Amniotic stem cell (primary cell): ENCODE results near the gene GOSR1.
"Not testable (repeated sequence)": the region's sequence is repeated elsewhere in the genome, so short reads cannot be mapped to it uniquely, and the experiment has no call there.

Experiments
- DNase-seq: peaks from one replicate; lab custom pipeline; 2025; lab: John Stamatoyannopoulos, UW

GOSR1 gene

DNA sequence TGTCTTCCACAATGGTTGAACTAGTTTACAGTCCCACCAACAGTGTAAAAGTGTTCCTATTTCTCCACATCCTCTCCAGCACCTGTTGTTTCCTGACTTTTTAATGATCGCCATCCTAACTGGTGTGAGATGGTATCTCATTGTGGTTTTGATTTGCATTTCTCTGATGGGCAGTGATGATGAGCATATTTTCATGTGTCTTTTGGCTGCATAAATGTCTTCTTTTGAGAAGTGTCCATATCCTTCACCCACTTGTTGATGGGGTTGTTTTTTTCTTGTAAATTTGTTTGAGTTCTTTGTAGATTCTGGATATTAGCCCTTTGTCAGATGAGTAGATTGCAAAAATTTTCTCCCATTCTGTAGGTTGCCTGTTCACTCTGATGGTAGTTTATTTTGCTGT, 84.6 kb downstream of the GOSR1 start:
- not testable (repeated sequence) for DNase-seq

GRCh38 chr17:30563131-30563904, 86.1 kb downstream of the GOSR1 start:
- DNase-seq = not testable (repeated sequence)

- DNase-seq = not testable (repeated sequence)
These were observed 86.7 kb downstream of the GOSR1 start for GRCh38 chr17:30563905-30564390.

GRCh38 chr17:30564422-30565072, 87.3 kb downstream of the GOSR1 start:
- DNase-seq = not testable (repeated sequence)

DNA sequence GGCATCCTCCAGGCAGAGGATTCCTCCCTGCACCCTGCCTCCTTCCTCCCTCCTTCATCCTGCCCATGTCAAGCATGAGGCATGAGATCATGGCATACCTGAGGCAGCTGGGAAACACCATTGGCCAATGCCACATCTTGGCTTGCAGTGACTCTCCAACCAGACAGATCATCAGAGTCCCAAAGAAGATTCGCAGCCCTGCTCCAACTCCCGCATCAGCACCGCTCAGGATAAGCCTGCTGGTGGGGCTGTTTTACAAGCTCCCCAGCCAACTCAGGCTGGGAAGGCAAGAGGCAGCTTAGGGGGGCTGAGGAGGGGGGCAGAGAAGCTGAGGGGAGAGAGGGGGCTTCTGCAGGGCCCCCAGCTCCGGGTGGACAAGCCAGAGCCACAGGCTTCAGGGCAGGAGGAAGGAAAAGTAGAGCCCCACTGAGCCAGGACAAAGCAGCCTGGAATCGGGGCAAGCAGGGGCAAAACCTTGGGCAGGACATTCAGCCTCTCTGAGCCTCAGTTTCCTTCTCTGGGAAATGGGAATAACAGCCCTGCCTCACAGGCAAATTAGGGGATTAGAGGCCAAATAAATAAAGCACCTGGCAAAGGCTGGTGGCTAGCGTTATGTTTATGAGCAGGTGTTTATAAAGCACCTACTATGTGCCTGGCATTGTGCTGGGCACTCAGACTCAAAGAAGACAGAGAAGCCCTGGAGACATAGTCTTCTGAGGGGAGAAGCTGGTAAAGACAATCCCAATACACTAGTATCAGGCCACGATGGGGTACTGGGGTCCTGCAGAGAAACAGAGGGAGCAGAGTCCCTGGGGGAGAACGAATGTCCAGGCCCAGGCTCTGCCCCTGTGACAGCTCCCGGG, 88.1 kb downstream of the GOSR1 start:
- no peak for DNase-seq

GRCh38 chr17:30566104-30566503, 88.9 kb downstream of the GOSR1 start:
- DNase-seq = not testable (repeated sequence)

DNA sequence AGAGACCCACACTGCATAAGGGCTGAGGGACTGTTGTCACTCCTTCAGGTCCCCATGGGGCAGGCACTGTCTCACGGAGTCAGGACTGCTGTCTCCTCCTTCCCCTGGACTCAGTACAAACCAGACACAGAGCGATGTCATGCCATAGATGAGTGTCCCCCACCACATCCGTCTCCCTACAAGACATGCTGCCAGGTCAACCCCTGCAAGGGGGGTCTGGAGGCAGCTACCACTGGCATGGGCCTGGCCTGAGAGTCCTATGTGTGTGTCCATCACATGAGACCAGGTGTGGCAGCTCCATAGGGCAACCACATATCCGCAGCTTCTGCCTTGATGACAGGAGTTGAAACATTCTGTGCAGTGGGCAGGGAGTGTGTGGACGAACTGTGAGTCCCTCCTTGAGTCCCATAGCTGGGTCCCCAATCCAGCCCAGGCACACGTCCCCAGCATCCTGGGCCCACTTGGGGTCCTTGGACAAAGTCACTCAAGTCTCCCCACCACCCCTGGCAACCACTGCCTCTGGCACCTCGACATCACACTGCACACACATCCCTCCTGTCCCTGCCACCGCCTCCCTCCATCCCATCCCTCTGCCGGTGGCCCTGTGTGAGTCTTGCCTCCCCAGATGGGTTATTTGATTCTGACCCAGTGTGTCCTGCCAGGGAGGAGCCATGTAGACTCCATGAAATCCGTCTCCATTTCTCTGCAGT, 89.5 kb downstream of the GOSR1 start:
- not testable (repeated sequence) for DNase-seq

DNA sequence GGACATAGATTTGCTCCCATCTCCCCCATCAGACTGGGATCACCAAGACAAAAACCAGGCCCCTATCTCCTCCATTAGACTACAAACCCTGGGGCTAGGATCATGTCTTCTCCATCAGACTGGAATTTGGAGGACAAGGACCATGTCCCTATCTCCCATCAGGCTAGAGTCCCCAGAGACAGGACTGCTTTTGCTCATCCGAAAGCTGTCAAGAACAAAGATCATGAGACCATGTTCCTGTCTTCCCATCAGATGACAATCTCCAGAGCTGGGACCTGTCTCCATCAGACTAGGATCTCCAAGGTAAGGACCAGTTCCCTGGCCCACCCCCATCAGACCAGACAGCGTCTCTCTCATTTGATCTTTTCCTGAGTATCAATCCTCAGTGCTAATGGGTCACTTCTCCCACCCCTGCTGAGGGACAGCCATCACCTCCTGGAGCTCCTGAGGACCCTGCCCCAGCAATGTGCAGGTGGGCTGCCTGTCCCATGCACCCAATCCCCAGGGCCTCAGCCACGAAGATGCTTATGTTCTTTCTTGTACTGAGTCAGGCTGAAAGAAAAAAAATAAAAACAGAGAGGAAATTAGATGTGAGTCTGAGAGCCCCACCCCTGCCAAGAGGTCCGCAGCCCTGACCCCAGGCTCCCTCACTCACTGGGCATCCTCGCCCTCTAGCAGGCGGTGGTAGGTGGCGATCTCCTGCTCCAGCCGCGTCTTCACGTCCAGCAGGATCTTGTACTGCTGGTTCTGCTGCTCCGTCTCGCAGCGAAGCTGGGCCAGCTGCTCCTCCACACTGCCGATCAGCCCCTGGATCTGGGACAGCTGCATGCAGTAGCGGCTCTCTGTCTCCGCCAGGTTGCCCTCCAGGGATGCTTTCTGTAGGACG, 90.3 kb downstream of the GOSR1 start:
- no peak for DNase-seq

- no peak for DNase-seq
These were observed 90.9 kb downstream of the GOSR1 start for GRCh38 chr17:30568117-30568430.

DNA sequence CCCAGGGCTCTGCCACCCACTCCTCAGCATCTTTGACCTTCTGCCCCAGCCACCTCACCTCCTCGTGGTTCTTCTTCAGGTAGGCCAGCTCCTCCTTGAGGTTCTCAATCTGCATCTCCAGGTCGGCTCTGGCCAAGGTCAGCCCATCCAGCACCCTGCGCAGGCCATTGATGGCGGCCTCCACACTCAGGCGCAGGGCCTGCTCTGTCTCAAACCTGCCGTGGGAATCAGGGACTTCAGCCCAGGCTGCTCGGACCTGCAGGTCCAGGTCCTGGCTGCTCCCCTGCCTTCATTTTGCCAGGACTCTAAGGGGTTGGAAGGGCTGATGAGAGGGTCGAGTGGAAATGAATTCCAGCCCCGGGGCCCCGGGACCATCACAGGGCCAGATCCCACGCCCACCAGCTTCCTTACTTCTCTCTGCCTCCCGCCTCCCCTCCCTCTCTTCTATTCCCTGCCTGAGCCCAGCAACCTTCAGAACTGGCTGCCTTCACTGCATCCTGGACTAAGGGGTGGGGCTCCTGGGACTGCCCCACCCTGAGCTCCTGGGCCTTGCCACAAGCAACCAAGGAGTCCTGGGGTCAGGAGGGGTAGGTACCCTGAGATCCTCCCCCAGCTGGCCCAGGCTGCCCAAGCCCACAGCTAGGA, 92.4 kb downstream of the GOSR1 start:
- DNase-seq = not testable (repeated sequence)

- DNase-seq = no peak
These were observed 93.0 kb downstream of the GOSR1 start for GRCh38 chr17:30570191-30570590.

DNA sequence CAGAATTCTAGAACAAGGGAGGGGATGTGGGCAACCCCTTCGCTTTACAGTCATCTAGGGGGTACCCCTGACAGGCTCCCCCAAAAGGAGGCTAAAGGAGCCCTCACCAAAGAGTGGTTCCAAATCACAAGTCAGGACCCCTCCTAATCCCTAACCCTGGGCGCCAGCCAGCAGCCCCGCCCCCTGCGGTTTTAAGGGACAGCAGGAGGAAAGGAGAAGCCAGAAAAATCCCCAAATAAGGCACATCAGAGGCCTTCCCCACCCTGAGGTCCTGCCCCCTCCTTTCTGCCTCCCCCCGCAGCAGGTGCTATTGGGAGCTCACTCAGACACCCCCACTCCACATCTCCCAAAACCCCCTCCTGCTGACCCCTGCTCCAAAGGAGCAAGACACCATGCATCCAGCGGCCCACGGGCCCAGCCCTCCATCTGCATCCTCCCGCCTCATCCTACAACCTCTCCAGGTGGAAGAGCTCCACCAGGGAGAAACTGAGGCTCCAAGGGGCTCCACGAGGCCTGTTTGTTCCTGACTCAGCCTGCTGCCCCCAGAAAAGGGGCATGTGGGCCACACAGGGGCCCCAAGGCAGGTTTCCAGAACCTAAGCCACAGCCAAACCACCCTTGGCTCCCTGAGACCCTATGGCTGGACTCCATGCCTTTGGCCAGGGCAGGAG, 93.5 kb downstream of the GOSR1 start:
- DNase-seq = no peak

GRCh38 chr17:30571404-30571803, 94.2 kb downstream of the GOSR1 start:
- not testable (repeated sequence) for DNase-seq

DNA sequence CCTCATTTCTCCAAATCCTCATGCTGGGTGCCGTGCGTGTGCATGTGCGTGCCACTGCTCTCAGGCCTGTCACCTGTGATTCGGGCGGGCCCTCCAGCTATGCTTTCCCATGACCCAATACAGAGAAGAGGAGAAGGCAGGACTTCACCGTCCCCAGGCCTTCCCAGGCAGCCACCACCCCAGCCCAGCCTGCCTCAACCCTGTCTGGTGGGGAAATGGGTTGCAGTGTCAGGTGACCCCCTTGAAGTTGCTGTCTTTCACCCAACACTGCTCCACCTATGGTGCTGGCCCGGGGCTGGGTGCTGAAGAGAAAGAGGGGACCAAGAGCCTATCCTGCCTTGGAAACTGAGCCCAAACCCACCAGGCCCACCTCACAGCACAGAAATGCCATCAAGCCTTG, 94.7 kb downstream of the GOSR1 start:
- no peak for DNase-seq

DNA sequence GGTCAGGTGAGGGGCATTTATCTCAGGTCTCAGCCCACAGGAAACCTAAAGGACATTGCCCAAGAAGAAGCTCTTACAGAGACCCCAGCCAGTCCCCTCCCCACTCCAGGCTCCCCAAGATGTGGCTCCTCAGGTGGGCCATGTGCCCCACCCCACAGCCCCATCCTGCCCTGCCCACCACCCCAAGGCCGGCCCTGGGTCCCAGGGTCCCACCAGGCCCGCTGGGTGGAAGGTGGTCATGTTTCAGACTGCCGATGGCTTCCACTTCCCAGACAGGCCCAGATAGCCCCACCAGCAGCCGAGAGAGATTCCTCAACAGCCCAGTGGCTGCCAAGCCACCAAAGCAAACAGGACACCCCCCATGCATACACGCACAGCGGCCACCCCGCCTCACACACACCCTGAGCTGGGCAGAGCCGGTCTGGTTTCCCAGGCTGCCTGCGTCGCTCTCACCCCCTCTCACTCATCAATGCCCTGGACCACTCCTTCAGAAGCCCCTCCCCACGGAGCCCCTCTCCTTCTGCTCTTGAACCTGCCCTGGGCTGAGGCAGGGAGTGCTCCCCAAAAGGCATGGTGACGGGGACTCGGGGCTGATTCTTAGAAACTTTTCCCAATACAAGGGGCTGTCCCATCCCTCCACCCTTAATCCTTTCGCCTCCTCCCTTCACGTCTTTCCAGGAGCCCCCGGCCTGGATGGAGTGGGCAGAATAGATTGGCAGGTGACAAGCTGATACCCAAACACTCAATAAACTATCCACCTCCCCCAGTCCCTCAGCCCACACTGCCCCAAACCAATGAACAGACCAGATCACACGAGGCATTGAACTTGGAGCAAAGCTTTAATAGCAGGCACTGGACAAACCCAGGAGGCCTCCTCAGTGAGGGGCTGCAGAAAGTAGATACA, 95.7 kb downstream of the GOSR1 start:
- not testable (repeated sequence) for DNase-seq

DNA sequence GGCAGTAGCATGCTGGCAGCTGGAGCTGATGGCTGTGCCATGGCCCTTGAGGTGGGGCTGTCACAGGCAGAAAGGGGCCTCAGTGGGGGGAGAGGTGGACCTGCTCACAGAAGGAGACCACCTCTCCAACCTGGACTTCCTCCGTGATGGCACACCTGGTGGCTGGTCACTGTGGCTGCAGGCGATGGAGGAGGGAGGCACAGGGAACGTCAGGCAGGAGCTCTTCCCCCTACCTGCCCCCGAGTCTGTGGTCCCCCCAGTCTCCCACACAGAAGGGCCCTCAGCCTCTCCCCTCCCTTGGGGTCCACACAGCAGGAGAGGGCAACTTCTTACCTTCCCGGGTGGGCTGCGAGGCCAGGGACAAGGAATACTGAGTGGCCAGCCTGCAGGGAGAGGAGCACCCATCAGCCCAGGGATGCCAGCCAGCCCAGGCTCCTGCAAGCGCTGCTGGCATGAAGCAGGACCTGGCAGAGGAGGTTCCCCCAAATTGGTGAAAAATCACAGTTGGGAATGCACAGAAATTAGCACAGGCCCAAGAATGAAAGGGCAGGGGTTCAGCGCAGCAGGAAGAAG, 96.5 kb downstream of the GOSR1 start:
- no peak for DNase-seq

- DNase-seq = not testable (repeated sequence)
These were observed 97.1 kb downstream of the GOSR1 start for GRCh38 chr17:30574309-30574708.

DNA sequence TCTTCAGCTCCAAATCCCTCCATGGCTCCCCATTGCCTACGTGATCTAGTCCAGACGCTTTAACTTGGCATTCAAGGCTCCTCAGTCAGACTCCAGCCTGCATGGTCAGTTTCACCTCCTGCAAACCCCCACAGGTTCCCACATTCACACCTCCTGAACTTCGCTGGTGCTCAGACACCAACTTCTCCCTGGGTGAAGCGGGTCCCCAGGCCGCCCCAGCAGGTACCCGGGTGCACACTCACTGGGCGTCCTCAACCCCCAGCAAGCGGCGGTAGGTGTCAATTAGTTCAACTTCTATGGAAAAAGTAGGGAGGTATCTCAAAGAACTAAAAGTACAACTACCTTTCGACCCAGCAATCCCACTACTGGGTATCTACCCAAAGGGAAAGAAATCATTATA, 97.6 kb downstream of the GOSR1 start:
- not testable (repeated sequence) for DNase-seq
